ENCODE data around the gene MACROH2A1. TPM values are rescaled to one million over a fixed set of nuclear protein-coding genes. Genes with fewer than 3 reads are reported as not detected.

MACROH2A1 gene
- total RNA-seq, 1 donor from 2014 or later, result 390 TPM

GRCh38 chr5:135312255-135312935 is 86.6 kb downstream of the MACROH2A1 start:
- DNase-seq (ENCODE audit: low read depth), result no peak
- TF ChIP-seq, protein P1, sequence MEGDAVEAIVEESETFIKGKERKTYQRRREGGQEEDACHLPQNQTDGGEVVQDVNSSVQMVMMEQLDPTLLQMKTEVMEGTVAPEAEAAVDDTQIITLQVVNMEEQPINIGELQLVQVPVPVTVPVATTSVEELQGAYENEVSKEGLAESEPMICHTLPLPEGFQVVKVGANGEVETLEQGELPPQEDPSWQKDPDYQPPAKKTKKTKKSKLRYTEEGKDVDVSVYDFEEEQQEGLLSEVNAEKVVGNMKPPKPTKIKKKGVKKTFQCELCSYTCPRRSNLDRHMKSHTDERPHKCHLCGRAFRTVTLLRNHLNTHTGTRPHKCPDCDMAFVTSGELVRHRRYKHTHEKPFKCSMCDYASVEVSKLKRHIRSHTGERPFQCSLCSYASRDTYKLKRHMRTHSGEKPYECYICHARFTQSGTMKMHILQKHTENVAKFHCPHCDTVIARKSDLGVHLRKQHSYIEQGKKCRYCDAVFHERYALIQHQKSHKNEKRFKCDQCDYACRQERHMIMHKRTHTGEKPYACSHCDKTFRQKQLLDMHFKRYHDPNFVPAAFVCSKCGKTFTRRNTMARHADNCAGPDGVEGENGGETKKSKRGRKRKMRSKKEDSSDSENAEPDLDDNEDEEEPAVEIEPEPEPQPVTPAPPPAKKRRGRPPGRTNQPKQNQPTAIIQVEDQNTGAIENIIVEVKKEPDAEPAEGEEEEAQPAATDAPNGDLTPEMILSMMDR (conservative IDR thresholded peaks at IDR 0.05; ENCODE audit: low read depth, low read length), result no peak
- no peak overlapping the region for H3K4me3 ChIP-seq (ENCODE audit: low read depth, low read length)

- TF ChIP-seq, protein P1 (conservative IDR thresholded peaks at IDR 0.05; ENCODE audit: low read depth, low read length), result no peak
- DNase-seq (ENCODE audit: low read depth), result no peak
- H3K4me3 ChIP-seq (ENCODE audit: low read depth, low read length), result no peak overlapping the region
These were observed 88.6 kb downstream of the MACROH2A1 start for GRCh38 chr5:135310328-135310989.

- no peak overlapping the region for H3K4me3 ChIP-seq (ENCODE audit: low read depth, low read length)
- no peak for DNase-seq (ENCODE audit: low read depth)
- TF ChIP-seq, protein P1 (conservative IDR thresholded peaks at IDR 0.05; ENCODE audit: low read depth, low read length), result no peak
These were observed 89.4 kb downstream of the MACROH2A1 start for GRCh38 chr5:135309391-135310327.

GRCh38 chr5:135308752-135309151 is 90.3 kb downstream of the MACROH2A1 start:
- TF ChIP-seq, protein P1 (conservative IDR thresholded peaks at IDR 0.05; ENCODE audit: low read depth, low read length), result no peak
- peak; percentile 41 for DNase-seq (ENCODE audit: low read depth)
- H3K4me3 ChIP-seq (ENCODE audit: low read depth, low read length), result no peak overlapping the region

DNA sequence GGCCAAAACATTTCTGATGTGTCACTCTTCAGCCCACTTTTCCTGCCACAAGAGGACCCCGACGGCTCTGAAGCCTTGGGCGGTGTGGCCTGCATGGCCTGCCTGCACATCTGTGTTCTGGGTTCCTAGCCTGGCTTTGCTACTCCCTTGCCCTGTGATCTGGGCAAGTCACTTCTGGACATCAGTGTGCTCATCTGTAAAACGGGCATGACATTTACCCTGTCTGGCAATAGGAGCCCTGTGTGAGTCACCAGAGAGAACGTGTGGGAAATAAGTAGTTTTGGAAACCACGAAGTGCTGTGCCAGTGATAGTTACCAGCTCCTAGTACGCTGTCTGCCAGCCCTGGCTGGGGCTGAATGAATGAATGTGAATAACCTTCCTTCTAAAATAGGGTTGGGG is 90.8 kb downstream of the MACROH2A1 start:
- no peak overlapping the region for H3K4me3 ChIP-seq (ENCODE audit: low read depth, low read length)
- TF ChIP-seq, protein P1 (conservative IDR thresholded peaks at IDR 0.05; ENCODE audit: low read depth, low read length), result no peak
- no peak for DNase-seq (ENCODE audit: low read depth)

- no peak for DNase-seq (ENCODE audit: low read depth)
- TF ChIP-seq, protein P1 (conservative IDR thresholded peaks at IDR 0.05; ENCODE audit: low read depth, low read length), result no peak
- H3K4me3 ChIP-seq (ENCODE audit: low read depth, low read length), result no peak overlapping the region
These were observed 91.7 kb downstream of the MACROH2A1 start for GRCh38 chr5:135307143-135307903.
